HEK293 (cell line): ENCODE measurements around the gene WDPCP.

Source experiments
- SP2 ChIP-seq: fragments of 450-650 bp; formaldehyde crosslinking; IDR thresholded peaks from 2 replicates; pipeline ENCODE4 v1.5.1; 2016; ENCODE audit warnings: missing biosample characterization, missing genetic modification characterization
- SP7 ChIP-seq: fragments of 450-650 bp; formaldehyde crosslinking; IDR thresholded peaks from 2 replicates; pipeline ENCODE4 v1.5.1; 2016; ENCODE audit warnings: missing biosample characterization, missing genetic modification characterization
- ZBTB7A ChIP-seq: fragments of 450-650 bp; formaldehyde crosslinking; IDR thresholded peaks from 2 replicates; pipeline ENCODE4 v1.5.1; 2016; ENCODE audit warnings: low read depth, missing biosample characterization, missing genetic modification characterization
- ZNF623 ChIP-seq: fragments of 450-650 bp; formaldehyde crosslinking; IDR thresholded peaks from 2 replicates; pipeline ENCODE4 v1.5.1; 2016; ENCODE audit warnings: missing biosample characterization, missing genetic modification characterization
- ZNF76 ChIP-seq: fragments of 450-650 bp; formaldehyde crosslinking; IDR thresholded peaks from 2 replicates; pipeline ENCODE4; 2016; ENCODE audit warnings: low read depth, missing biosample characterization, missing genetic modification characterization, borderline replicate concordance
- TF ChIP-seq, protein P1 (sequence below): fragments of 450-650 bp; formaldehyde crosslinking; IDR thresholded peaks from 2 replicates; pipeline ENCODE4 v1.5.1; 2016; ENCODE audit warnings: missing biosample characterization, missing genetic modification characterization
- TF ChIP-seq, protein P2 (sequence below): fragments of 450-650 bp; formaldehyde crosslinking; IDR thresholded peaks from 2 replicates; pipeline ENCODE4 v1.5.1; 2016; ENCODE audit warnings: missing biosample characterization, missing genetic modification characterization

DNA sequence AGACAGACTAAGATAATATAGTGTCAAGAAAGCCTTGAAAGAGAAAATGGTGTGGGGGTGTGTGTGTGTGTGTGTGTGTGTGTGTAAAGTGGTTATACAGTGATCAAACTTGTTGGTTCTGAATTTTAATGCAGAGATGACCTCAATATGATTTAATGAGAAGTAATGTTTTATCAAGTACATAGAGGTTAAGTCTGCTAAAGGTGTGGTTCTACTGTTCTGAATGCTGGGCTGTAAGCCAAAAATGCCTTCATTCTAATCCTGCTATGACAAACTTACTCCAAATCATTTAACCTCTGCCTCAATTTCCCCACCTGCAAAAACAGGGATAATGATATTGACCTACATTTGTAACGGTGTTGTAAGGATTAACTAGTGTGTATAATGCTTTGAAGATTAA is 87.9 kb downstream of the WDPCP start:
- TF ChIP-seq, protein P1, sequence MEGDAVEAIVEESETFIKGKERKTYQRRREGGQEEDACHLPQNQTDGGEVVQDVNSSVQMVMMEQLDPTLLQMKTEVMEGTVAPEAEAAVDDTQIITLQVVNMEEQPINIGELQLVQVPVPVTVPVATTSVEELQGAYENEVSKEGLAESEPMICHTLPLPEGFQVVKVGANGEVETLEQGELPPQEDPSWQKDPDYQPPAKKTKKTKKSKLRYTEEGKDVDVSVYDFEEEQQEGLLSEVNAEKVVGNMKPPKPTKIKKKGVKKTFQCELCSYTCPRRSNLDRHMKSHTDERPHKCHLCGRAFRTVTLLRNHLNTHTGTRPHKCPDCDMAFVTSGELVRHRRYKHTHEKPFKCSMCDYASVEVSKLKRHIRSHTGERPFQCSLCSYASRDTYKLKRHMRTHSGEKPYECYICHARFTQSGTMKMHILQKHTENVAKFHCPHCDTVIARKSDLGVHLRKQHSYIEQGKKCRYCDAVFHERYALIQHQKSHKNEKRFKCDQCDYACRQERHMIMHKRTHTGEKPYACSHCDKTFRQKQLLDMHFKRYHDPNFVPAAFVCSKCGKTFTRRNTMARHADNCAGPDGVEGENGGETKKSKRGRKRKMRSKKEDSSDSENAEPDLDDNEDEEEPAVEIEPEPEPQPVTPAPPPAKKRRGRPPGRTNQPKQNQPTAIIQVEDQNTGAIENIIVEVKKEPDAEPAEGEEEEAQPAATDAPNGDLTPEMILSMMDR (tag by site-specific recombination): no peak
- TF ChIP-seq ZNF76 (tag by site-specific recombination) (no peak), ZNF623 (tag by site-specific recombination) (no peak), ZBTB7A (tag by site-specific recombination) (no peak), SP7 (tag by site-specific recombination) (no peak), SP2 (tag by site-specific recombination) (no peak)
- TF ChIP-seq, protein P2, sequence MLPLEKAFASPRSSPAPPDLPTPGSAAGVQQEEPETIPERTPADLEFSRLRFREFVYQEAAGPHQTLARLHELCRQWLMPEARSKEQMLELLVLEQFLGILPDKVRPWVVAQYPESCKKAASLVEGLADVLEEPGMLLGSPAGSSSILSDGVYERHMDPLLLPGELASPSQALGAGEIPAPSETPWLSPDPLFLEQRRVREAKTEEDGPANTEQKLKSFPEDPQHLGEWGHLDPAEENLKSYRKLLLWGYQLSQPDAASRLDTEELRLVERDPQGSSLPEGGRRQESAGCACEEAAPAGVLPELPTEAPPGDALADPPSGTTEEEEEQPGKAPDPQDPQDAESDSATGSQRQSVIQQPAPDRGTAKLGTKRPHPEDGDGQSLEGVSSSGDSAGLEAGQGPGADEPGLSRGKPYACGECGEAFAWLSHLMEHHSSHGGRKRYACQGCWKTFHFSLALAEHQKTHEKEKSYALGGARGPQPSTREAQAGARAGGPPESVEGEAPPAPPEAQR: no peak
